ENCODE measurements around the gene MYO1A.
"Not testable (repeated sequence)": the region's sequence is repeated elsewhere in the genome, so short reads cannot be mapped to it uniquely, and the experiment has no call there.

MYO1A gene

GRCh38 chr12:57046947-57047890 lies 2.7 kb downstream of the MYO1A start:
- peak; percentile 40 to 58 (median 43) for DNase-seq (ENCODE audit: low read depth in 3 of 3)

DNA sequence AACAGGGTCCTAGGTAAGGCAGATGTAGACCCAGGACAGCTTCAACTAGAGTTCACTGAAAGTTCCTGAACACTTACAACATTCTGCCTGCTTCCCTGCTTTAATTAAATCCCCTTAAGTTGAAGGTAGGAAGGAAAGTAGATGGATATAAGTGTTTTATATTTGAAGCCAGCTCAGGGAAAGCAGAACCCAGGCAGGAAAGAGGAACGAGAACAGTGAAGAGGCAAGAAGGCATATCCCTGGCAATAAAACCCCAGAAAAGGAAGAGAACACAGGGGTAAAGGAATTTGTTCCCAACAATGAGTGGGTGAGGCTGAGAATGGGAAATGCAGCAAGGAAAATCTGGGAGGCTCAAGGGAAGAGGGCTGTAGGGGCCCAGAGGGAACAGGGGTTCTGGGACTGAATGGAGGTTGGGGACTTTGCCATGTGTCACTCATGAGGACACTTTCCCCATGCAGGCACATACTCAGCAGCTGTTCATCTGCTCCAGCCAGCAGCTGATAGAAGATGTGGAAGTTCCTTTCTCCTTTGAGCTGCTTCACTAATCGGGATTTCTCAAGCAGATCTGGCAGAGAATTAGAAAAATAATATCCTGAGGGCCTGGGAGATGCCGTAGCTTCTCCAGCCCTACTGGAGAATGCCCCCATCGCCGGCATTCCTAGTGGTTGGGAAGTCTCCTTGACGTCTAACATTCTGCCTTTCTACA lies 3.7 kb downstream of the MYO1A start:
- no peak for DNase-seq (ENCODE audit: low read depth in 3 of 3)

DNA sequence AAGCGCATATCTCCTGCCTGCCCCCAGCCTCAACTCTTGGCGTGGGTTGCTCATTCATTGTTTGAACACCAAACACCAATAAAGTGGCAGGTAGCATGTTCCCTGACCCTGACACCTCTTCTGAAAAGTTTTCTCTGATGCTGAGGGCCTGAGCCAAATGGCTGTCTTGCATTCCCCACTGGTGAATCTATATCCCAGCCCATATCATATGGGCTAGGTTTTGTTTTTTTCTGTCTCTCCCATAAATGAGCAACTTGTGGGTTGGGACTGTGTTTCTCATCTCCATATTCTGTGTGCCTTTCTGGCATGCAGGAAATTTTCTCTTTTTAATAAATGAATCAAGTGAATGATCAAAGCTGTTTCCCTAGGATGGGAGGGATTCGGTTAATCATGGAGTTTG lies 5.0 kb downstream of the MYO1A start:
- DNase-seq (ENCODE audit: low read depth in 3 of 3): no peak

GRCh38 chr12:57044468-57044867 lies 5.5 kb downstream of the MYO1A start:
- no peak for DNase-seq (ENCODE audit: low read depth in 3 of 3)

DNA sequence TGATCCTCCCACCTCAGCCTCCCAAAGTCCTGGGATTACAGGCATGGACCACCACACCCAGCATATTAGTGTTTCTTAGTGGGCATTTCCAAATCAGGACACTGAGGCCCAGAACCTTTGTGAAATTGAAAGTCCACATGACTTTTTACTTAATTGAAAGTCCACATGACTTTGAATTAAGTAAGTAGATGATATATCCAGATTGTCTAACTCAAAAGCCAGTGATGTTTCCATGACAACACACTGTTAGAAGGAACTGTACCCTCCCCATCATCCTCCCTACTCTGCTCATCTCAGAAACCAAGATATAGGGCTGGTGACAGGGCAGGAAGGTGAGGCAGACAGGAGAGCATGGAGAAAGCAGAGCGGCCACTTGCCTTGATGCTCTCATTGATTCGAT lies 7.2 kb downstream of the MYO1A start:
- no peak for DNase-seq (ENCODE audit: low read depth in 3 of 3)

DNA sequence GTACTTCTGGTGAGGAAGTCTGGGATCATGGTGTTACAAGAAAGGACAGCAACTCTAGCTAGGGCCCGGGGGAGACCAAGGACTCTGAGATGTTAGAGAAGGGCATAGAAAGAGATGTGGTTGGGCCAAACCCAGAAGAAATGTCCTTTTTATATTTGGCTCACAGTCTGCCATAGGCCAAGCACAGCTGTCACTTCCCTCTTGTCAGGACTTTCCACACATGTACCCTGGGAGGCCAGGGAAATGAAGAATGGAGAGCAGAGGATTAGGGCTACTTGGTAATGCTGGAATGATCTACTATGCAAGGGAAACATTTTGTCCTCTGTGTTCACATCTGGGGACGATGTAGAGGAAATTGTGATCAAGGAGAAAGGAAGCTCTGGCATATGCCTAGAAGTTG lies 9.2 kb downstream of the MYO1A start:
- DNase-seq (ENCODE audit: low read depth in 3 of 3): no peak

DNA sequence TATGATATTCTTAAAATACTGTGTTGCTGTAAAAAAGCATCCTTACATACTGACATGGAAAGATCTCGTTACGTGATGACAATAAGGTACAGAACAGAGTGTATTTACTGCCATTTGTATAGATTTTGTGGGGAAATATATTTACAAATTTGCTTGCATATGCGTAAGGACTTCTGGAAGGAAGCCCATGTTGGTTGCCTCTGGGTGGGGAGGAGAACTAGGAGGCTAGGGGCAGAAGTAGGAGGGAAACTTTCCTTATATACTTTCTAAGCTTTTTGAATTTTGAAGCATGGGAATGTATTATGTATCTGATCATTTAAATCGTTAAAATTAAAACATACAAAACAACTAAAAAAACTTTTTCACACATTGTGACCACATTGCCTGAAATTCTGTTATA lies 9.7 kb downstream of the MYO1A start:
- no peak for DNase-seq (ENCODE audit: low read depth in 3 of 3)

- no peak for DNase-seq (ENCODE audit: low read depth in 3 of 3)
Observed at GRCh38 chr12:57039016-57039798, 10.7 kb downstream of the MYO1A start.

GRCh38 chr12:57037264-57037663 lies 12.7 kb downstream of the MYO1A start:
- no peak for DNase-seq (ENCODE audit: low read depth in 3 of 3)

DNA sequence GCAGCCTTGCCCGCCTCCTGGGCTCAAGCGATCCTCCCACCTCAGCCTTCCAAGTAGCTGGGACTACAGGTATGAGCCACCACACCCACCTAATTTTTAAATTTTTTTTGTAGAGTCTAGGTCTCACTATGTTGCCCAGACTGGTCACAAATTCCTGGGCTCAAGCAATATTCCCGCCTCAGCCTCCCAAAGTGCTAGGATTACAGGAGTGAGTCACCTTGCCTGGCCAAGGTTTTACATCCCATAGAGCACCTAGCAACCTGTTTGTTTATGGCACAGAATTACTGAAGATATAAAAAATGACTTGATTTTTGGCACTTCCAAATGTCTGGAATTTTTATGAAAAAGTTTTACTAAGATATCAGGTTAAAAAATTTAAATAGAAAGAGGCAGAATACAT lies 16.5 kb downstream of the MYO1A start:
- no peak for DNase-seq (ENCODE audit: low read depth in 3 of 3)

GRCh38 chr12:57031789-57032188 lies 18.1 kb downstream of the MYO1A start:
- no peak for DNase-seq (ENCODE audit: low read depth in 3 of 3)

GRCh38 chr12:57031138-57031725 lies 18.7 kb downstream of the MYO1A start:
- no peak for DNase-seq (ENCODE audit: low read depth in 3 of 3)

GRCh38 chr12:57029457-57029856 lies 20.5 kb downstream of the MYO1A start:
- DNase-seq (ENCODE audit: low read depth in 3 of 3): no peak

GRCh38 chr12:57027805-57028153 lies 22.1 kb downstream of the MYO1A start:
- no peak for DNase-seq (ENCODE audit: low read depth in 3 of 3)

- no peak for DNase-seq (ENCODE audit: low read depth in 3 of 3)
Observed at GRCh38 chr12:57027011-57027804, 22.7 kb downstream of the MYO1A start.

DNA sequence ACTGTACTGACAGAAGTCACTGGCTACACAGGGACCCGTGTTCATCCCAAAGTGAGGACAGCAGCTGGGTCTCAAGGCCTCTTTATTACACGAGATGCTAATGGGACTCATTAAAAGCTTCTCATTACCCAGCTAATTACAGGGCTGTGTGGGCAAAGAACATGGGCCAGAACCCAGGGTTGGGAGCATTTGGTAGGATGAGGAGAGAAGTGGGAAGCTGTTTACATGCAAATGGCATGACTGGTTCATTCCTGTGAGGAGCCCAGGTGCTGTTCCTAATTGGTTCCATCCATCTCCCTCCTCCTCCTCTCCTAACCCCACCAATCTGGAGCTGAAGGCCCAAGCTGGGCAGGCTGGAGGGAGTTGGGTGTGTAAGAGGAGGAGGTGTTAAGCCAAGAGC lies 24.7 kb downstream of the MYO1A start:
- DNase-seq (ENCODE audit: low read depth in 3 of 3): no peak

- DNase-seq (ENCODE audit: low read depth in 3 of 3): not testable (repeated sequence)
Observed at GRCh38 chr12:57022324-57022723, 27.6 kb downstream of the MYO1A start.

- no peak for DNase-seq (ENCODE audit: low read depth in 3 of 3)
Observed at GRCh38 chr12:57019983-57020719, 29.8 kb downstream of the MYO1A start.

- DNase-seq (ENCODE audit: low read depth in 3 of 3): no peak
Observed at GRCh38 chr12:57018906-57019305, 31.0 kb downstream of the MYO1A start.

DNA sequence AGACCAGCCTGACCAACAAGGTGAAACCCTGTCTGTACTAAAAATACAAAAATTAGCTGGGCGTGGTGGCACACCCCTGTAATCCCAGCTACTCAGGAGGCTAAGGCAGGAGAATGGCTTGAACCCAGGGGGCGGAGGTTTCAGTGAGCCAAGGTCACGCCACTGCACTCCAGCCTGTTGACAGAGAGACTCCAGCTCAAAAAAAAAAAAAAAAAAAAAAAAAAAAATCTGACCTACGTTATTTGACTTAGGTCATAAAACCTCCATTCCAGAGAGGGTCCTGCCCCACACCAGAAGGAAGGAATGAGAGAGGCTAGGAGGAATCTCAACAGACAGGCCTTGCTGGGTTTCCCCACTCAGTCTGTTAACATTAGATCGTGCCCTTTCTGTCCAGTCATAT lies 31.6 kb downstream of the MYO1A start:
- DNase-seq (ENCODE audit: low read depth in 3 of 3): not testable (repeated sequence)
